GM18502 (cell line): Measurements from ENCODE around the gene IP6K2.
A peak's percentile ranks its signal among the peaks of the same experiment; 100 is the strongest.

Experiments
- ATAC-seq: cut with Tn5 transposase; IDR thresholded peaks from one replicate; pipeline ENCODE4 v1.9.1; 2021; ENCODE audit warnings: mild to moderate bottlenecking; ENCODE audit not compliant: unreplicated experiment, poor library complexity

The IP6K2 gene

DNA sequence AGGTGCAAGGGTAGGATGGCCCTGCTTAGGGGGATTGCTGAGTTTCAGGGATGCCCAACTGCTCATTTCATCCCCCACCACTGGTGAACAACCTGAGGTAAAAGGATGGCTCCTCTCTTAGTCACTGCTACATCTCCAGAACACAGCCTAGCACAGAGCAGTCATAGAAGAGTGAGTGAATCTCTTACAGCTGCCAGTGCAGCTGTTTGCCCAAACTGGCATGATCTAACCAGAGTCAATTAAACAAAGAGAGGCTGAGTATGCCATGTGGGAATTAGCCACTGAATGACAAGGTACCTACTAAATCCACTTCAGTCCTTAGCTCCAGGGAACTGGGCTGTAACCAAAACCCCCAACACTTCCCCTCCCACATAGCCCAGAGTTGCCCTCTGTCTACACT is 24.5 kb downstream of the IP6K2 start:
- no peak for ATAC-seq

DNA sequence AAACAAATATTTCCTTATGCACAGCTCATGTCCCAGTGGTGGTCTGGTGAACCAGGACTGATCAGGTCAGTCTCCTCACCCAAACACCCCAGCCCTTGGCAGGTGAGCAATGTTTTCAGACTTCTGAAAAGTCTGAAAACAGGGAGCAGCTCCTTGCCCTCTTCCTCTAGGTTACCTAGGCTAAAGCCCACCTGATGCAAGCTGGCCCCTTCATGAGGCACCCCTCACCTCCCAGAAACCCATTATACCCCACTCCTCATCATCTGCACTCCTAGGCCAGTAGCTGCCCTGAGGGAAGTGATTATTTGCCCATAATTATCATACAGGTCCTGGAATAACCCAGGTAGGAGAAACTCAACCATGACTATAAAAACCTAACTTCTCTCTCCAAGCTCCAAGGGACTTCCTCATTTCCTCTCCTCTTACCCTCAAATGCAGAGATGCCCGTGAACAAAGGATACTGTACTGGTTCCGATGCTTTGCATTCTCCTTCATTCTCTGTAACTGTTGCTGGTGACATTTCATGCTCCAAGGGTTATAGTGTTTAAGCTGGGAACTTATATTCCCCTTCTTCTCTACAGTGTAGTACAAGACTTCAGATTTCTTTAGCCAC is 26.1 kb downstream of the IP6K2 start:
- ATAC-seq = no peak

DNA sequence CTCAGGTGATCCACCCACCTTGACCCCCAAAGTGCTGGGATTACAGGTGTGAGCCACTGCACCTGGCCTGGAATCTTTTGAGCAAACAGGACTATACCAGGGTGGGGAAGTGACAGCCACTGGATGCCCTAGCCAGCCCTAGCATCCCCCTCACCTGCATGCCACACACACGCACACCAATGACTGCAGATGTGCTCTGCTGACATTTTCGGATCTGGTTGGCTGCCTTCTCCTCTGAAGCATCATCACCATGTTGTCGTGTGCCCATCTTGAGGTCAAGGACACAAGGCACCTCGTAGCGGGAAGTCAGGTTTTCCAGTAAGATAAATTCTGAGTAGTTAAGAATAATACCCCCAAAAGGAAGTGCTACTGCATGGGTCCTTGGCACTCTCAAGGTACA is 27.6 kb downstream of the IP6K2 start:
- no peak for ATAC-seq

DNA sequence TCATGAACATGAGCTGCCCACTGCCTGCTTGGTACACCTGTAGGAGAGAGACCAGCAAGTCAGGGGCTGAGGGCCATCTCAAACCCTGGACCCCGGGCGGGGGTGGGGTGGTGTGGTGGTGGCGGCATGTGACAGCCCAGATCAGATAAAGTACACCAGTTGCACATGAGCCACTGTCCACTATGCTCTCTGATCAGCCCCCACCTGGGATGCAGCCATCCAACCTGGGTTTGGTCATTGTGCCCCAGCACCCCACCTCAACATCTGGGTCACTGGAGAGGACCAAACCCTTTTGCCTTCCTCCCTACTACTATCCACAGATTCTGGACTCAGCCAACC is 28.3 kb downstream of the IP6K2 start:
- ATAC-seq = no peak

DNA sequence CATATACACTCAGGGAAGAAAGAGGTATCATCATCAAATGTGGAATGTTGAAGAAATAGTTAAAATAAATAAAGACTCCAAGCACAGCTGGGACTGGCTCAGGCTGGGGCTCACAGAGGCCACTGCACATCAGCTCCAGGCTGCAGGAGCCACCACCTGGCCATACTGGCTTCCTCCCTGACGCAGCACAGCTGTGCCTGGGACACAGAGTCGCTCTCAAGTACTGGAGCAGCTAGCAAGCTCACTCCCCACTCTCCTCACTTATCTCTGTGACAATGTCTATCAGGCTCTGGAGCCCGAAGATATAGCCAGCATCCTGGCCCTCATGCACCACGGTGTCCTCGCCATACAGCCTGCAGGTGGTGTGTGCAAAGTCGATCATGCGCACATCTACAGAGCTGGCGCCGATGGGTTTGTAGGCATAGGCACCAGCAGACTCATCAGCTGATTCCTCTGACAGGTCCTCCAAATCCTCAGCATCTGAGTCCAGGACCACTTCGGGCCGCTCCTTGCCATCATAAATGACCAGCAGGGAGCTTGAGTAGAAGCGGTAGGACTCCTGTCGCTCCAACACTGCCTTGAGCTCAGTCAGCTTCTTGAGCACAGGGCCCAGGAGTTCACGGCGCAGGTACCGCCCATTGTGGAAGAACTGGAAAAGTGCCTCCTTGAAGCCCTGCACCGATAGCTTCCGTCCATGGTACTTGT is 28.8 kb downstream of the IP6K2 start:
- no peak for ATAC-seq

DNA sequence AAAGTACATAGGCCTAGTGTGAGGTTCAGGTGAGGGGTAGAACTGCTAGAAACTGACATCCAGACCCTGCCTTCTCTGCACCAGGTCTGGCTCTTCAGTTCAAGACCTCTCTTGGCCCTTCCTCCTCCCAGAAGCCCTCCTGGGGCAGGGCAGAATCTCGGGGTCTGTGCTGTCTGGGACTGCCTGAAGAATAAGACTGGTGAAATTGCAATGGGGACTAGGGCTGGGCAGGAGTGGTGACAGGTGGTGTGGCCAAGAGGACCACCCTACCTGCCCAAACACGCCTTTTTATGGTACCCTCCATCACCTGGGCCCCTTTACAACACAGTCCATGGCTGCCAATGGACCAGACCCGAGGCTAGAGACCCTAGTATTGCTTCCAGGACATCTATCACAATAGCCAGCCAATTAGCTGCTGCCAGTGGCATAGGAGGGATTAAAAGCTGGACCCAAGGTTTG is 29.8 kb downstream of the IP6K2 start:
- ATAC-seq = no peak

DNA sequence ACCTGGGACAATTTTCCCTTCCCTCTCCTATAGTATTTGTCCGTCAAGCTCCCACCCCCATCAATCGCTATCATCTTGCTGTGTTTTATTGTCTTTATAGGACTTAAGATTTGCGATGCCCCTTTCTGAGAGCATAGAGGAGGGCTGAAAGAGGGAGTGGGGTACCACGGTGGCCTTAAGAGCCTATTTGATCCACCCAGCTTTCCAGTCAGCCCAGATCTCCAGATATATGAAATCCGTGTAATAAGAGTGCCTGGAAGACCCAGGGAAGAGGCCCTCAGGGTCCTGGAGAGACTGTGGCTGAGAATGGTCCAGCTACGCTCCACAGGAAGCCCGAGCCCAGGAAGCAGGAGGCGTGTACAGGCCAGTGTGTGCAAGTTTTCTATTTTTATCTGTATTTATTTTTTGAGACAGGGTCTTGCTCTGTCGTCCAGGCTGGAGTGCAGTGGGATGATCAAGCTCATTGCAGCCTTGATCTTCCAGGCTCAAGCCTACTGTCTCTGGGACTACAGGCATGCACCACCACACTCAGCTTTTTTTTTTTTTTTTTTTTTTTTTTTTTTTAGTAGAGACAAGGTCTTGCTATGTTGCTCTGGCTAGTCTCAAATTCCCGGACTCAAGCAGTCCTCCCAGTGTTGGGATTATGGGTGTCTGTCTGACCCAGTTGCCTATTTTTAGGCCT is 30.3 kb downstream of the IP6K2 start:
- ATAC-seq = no peak

DNA sequence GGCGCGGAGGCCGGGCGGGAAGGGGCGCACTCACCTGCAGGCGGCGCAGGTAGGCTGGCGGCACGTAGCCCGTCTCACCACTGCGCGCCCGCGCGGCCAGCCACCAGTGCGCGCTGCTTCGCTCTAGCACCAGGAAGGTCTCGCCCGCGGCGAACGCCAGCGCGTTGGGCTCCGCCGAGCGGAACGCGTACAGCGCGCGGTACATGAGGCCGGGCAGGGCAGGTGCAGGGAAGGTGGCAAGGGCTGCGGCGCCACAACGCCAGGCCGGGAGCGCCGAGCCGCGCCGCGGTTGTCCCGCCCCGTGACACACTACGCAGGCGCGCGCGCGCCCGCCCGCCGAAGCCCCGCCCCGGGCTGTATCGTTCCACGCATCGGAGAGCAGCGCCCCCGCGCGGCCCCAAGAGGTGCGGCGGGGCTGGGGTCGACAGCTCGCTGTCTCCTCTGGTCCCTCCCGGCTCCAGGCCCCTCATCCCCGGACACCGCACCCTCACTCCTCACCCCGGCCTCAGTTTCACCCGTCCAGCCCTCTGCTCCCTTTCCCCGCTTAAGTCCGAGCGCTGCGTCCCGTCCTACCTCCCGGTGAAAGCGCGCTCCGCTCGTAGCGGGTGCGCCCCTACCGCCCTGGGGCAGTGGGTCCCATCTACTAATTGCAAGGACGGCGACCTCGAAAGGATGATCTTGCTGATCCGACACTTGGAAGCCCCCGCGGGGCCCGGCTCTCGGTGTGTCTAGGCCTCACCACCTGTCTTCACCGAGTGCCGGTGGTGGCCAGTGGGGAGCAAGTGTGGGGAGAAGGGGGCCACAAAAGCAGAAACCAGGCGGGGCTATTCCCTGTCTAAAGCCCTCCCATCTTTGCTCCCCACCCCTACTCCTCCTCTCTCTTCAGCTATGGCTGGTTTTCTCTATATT is 31.2 kb downstream of the IP6K2 start, which contains the start of gene NCKIPSD:
TSS of gene NCKIPSD (minus strand) at position 313 of the 909 bp plus-strand sequence. CDS start at position 205, 108 bp downstream.
- ATAC-seq = peak; percentile 84

DNA sequence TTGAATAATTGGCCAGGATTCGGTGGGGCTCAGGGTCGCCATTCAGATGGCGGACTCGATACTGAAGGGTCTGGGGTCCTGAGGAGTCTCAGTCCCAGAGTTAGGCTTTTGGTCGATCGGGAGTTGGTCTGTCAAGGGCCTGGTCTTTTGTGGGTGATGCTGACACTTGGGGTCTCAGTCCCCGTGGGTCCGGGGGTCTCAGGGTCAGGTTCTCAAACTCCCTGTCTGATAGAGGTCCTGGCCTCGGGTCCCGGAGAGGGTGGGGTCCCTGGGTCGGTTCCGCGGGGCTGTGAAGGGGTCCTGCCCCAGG is 31.8 kb downstream of the IP6K2 start:
- ATAC-seq = no peak

DNA sequence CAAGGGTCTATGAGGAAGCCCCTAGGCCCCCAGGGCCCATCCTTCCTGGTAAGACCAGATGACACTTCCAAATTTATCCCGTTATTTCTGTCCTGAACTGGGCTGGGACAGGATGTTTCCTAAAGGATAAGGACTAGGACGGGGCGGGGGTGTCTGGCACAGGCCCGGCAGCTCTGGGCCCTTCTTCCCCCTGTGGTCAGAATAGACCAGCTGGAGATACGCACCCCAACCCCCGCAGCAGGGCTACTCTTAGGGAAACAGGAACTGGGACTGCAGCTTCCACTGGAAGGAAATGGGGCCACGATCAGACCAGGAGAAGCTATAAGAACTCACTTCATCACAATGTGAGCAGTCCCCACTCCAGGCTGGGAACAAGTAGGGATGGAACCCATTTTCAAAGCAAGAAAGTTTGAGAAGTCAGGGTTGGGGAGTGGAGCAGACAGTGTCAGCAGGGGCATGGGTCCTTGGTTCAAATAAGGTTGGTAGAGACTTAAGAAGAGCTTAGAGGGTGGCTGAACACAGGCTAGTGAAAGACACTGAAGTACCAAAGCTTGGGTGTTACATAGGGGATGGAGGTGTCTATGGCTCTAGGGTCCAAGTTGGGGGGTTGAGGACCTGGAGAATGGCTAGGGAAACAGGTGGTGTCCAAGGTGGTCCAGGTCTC is 32.4 kb downstream of the IP6K2 start:
- no peak for ATAC-seq

DNA sequence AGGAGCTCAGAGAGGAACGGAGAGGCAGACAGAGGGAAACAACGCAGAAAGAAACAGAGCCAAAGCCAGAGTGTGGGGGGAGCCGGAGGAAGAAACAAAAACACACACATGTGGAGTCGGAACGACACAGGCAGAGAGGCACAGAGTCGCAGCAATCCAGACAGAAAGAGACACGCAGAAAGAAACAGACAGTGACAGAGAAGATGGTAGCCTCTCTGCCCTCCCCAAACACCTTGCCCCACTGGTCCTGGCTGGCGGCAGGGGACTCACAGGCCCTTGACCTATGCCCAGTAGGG is 33.0 kb downstream of the IP6K2 start:
- ATAC-seq = no peak

DNA sequence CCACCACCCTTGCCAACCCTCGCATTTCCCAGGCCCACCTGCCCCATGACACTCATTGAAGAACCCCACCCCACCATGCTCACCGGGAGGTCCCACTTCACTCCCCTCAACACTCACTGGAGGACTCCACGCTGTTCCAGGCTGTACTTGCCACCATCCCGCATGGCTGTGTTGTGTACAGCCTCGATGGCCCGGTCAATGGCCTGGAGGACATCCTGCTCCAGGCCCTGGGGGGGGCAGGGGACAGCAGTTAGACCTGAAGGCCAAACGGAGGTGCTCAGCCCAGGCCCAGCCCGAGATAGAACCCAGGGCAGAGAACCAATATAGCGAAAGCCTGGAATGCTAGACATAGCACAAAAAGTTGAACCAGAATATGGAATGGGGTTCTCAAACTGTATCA is 34.2 kb downstream of the IP6K2 start:
- ATAC-seq = no peak

DNA sequence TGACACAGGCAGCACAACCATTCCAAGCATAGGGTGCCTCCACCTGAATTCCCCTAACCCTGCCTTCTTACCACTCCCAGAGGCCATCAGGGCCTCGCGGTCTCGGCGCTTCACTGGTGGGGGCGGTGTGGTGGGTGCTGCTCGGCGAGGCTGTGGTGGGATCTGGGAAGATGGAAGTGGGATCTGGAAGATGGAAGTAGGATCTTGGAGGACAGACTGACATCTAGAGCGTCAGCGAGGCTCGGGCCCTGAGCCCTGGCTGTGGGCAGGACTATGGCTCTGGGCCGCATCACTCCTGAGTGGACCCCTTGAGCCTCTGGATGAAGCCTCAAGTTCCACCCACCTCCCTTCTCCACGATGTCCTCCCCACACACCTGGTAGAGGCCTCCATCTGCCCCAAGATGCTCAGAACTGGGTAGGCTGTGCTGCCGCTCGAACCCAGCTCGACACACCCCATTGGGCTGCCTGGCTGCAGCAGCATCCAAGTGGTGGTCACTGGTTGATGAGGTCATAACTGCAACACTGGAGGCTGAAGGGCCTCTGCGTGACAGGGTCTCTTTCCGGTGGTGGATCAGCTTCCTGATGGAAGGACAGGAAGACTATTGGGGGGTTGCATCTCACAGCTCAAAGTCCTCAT is 34.9 kb downstream of the IP6K2 start:
- no peak for ATAC-seq

DNA sequence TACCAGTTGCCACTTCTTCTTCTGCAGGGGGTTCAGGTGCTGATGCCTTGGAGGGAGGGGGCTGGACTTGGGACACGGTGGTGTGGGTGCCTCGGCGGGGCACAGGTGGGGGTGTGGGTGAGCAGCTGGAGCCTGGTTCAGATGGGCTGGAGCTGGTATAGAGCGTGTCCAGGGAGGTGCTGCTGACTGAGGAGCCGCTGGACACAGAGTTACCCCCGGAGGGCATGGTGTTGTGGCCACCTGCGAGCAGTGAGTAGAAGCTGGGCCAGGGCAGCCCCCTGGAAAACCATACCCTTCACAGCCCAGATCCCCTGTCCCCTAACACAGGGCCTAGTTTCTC is 35.5 kb downstream of the IP6K2 start:
- no peak for ATAC-seq

DNA sequence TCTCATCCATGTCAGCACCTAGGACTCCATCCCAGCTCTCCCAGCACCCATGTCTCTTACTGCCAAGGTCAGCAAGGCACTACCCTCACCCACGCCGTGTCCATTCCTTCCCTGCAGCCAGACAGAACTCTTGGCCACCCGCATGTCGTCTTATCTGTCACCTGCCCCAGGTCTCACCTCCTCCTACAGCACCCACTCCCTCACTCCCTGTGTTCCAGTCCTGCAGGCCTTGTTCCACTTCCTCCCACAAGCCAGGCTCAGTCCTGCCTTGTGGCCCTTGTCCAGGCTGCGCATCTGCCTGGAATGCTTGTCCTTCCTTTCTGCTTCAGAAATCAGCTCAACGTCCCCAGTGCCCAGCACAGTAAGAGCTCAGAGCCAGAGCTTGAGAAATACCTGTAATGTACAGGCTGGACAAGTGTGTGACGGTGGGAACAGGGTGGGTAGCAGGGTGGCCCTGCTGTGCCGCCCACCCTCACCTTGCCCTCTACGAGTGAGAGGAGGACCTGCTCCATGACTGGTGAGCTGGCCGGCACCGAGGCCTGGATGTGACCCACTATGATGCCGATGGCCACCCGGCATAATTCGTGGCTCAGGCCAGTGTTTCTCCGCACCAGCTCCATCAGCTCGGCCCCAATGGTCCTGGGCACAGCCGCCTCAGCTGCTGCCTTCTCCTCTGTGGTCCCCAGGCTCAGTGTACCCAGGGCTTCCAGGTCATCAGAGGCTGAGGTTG is 36.0 kb downstream of the IP6K2 start:
- ATAC-seq = no peak

DNA sequence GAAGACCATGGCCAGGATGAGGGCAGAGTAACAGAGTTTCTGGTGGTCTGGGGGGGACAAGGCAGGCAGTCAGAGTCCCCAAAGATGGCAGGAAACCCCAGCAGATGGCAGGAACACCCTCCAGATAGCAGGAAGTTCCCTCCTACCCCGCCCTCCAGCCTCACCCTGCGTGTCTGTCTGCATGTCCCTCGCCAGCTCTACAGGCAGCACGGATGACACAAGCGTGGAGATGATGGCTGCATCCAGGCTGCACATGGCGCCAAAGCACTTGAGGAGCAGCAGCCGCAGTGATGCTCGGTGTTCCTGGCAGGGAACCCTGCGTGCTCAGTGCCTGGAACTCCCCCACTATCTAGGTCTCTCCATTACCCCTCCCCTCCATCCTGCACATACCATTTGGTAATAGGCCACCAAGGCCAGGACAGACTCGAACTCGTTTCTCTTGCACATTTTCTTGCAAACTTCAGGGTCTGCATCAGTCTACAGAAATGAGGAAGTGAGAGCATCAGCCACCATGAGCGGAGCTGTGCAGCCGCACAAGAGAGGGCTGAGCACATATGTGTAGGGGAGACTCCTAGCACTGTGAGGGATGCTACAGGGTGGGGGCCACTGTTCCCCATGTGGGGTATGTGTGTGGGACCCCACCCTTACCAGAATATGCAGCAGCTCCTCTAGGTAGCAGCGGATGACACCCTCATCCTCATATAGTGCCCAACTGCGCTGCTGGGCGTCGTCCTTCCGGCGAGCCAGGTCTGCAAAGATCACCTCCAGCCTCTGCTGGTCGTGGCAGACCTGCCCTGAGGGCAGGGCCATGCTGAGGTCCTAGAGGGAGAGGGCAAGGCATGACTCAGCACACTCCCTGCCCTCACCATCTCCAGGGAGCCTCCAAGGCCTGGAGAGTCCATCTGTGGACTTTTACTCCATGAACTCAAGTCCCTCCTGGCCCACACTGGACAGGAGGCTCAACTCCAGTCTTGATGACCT is 37.3 kb downstream of the IP6K2 start:
- ATAC-seq = no peak

DNA sequence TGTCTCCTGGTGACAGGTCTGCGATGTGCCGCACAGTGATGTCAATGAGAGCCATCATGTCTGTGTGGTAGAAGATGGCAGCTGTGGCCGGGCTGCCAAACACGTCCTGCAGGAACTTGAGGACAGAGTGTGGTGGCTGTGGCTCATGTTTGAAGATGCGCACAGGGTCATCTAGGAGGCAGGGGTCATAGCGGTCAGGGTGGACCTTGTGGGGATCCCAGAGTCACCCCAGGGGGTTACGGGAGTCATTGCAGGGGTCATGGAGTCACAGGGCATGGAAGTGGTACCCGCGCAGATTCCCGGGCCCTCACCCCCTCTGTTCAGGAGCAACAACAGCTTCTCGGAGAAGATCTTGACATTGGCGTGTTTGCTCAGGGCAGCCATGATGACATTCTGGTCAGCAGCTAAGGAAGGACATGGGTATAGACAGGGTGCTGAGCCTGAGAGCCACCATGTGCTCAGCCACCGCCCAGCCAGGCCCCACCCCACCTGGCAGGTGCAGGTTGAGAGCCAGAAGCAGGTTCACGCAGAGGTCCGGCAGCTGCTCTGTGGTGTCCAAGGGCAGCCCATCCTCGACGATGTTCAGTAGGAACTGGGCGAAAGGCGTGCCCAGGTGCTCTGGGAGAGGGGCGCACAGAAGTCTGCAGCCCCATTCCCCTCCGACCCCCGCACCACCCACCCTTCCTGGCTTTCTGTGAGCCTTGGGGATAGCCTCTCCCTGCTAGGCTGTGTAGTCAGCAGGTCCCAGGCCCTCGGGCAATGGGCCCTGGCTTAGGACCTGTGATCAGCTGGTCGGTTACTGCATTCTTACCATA is 38.2 kb downstream of the IP6K2 start:
- no peak for ATAC-seq

DNA sequence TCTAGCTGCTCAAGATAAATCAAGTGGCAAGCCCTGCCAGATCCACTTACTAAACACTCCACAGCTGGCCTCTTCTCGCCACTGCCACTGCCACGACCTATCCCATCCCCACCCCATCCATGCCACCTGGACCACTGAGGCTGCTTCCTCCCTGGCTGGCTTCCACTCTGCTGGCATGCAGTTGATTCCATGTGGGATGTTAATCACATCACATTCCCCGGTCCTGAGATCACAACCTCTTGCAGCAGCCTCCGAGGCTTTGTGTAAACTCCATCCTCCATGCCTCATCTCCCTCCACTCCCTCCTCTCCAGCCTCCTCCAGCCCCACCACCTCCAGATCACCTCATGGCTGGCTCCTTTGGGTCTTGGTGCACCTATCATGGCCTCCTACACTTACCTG is 39.0 kb downstream of the IP6K2 start:
- no peak for ATAC-seq
